Colonic mucosa (tissue), 4 donors: ENCODE results near the gene BIN1. TPM values are rescaled to one million over a fixed set of nuclear protein-coding genes. Genes with fewer than 3 reads are reported as not detected.

Experiments
- DNase-seq: peaks from one replicate; pipeline ENCODE4 v3.0.0-alpha.2; 2020
- H3K27ac ChIP-seq: fragments of 200-600 bp; one replicate; pipeline ENCODE4 v1.8.0; 2021
- H3K27me3 ChIP-seq: fragments of 200-600 bp; one replicate; pipeline ENCODE4 v1.8.0; 2021
- H3K36me3 ChIP-seq: fragments of 200-600 bp; one replicate; pipeline ENCODE4 v1.8.0; 2021
- H3K4me1 ChIP-seq: fragments of 200-600 bp; one replicate; pipeline ENCODE4 v1.8.0; 2021; ENCODE audit warnings: mild to moderate bottlenecking
- H3K4me3 ChIP-seq: fragments of 200-600 bp; one replicate; pipeline ENCODE4 v1.8.0; 2021
- H3K9ac ChIP-seq, 2 donors: one replicate each; pipeline ENCODE4 v1.7.0; 2013; ENCODE audit warnings: control low read depth in 2 of 2, low read depth in 2 of 2, low read length in 2 of 2
- H3K9me3 ChIP-seq: fragments of 200-600 bp; one replicate; pipeline ENCODE4 v1.8.0; 2021
- CTCF ChIP-seq: fragments of 200-600 bp; IDR thresholded peaks from one replicate; pipeline ENCODE4 v1.8.0; 2022; ENCODE audit warnings: antibody characterized with exemption, mild to moderate bottlenecking
- intact Hi-C: fragments of 100-400 bp; cut with DNase I; formaldehyde crosslinking; loops from one replicate; pipeline ENCODE4 v1.14.1; 2022
- total RNA-seq, 2 donors: library from RNA; stranded (reverse); fragmentation: NEBNext Ultra II Directional in 1 of 2; extraction: Animal tissue kit (Norgen Biotek cat#: 25700) in 1 of 2; gene quantifications; one replicate each; pipeline ENCODE4 v1.2.1, GENCODE V29; 2021
- donor health status: healthy.
- donor health status: DM: no; HTN: no; CAD: no.
- donor health status: DM: no; HTN: no; CAD: no.

The BIN1 gene
- total RNA-seq, 2 donors from 2014 or later, result 38.5 to 60.8 TPM

DNA sequence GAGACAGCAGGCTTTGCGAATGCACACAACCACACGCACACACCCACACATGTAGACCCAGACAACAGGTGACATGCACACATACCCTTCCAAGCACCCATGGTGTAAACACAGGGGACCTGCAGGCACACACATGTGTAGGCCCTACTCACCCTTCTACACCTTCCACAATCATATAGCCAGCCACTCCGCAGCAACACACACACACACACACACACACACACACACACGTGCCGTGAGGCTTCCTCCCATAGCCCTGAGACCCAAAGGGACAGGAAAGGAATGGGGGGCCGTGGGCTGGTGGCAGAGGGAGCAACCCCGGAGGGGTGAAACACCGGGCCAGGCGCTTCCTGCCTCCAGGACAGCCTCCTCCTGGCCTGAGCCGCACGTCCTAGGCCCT is 37.4 kb downstream of the BIN1 start:
- Histone ChIP-seq H3K9ac (no peak overlapping the region), H3K36me3 (no peaks in the 10 kb centered on the region), H3K4me1 (peaks cover 13% of the 10 kb centered on the region), H3K4me3 (no peak overlapping the region), H3K27ac (no peak overlapping the region), H3K9me3 (no peaks in the 10 kb centered on the region), H3K27me3 (no peaks in the 10 kb centered on the region)
- intact Hi-C loops, result loop anchor here (5.0 to 10.0 kb wide), 3 partner anchors 73 to 223 kb away; partner anchors contain the start of gene ERCC3
- no peak for TF ChIP-seq CTCF
- no peak for DNase-seq

DNA sequence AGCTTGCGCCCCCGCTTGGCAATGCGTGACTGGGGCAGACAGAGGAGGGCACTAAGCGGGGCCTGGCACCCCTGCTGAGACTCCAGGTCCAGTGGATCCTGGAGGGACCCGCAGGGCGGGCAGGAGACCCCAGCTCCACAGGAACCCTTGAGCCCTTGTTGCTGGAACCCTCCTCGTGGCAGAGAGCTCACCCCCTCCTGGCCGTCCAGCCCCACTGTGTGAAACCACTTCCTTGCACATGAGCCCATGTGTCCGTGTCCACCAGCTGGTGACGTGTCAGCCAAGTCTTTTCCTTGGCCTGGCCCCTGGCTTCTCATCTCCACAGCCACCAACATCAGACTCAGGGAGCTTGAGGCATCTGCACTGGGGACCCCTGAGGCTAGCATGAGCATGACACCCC is 38.0 kb downstream of the BIN1 start:
- no peaks in the 10 kb centered on the region for H3K9me3 ChIP-seq
- DNase-seq, result no peak
- no peak overlapping the region for H3K9ac ChIP-seq
- no peak for TF ChIP-seq CTCF
- no peak overlapping the region for H3K27ac ChIP-seq
- intact Hi-C loops, result loop anchor here (5.0 to 10.0 kb wide), 3 partner anchors 73 to 223 kb away; partner anchors contain the start of gene ERCC3
- H3K27me3 ChIP-seq, result no peaks in the 10 kb centered on the region
- H3K4me3 ChIP-seq, result no peak overlapping the region
- no peaks in the 10 kb centered on the region for H3K36me3 ChIP-seq
- peaks cover 16% of the 10 kb centered on the region for H3K4me1 ChIP-seq

DNA sequence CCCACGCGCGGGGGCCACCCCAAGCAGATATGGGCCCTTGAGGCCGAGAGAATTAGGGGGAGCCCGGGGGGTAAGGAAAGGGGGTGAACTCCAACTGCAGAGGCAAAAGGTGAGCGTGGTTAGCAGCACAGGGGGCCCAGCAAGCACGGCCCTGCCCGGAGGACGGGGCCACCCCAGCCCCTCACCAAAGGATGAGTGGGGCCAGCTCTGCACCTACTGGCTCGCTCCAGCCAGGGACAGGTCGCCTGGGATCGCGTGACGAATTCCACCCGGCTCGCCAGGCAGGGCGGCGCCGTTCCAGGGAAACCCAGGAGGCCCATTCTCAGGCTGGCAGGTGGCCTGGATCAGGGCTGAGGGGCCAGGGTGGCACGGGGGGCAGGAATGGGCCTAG is 38.6 kb downstream of the BIN1 start:
- H3K27ac ChIP-seq, result no peak overlapping the region
- H3K4me1 ChIP-seq, result peaks cover 16% of the 10 kb centered on the region
- intact Hi-C loops, result loop anchor here (5.0 to 10.0 kb wide), 3 partner anchors 74 to 224 kb away; partner anchors contain the start of gene ERCC3
- no peak for DNase-seq
- no peak for TF ChIP-seq CTCF
- H3K9me3 ChIP-seq, result no peaks in the 10 kb centered on the region
- no peak overlapping the region for H3K4me3 ChIP-seq
- no peaks in the 10 kb centered on the region for H3K36me3 ChIP-seq
- no peaks in the 10 kb centered on the region for H3K27me3 ChIP-seq
- no peak overlapping the region for H3K9ac ChIP-seq

DNA sequence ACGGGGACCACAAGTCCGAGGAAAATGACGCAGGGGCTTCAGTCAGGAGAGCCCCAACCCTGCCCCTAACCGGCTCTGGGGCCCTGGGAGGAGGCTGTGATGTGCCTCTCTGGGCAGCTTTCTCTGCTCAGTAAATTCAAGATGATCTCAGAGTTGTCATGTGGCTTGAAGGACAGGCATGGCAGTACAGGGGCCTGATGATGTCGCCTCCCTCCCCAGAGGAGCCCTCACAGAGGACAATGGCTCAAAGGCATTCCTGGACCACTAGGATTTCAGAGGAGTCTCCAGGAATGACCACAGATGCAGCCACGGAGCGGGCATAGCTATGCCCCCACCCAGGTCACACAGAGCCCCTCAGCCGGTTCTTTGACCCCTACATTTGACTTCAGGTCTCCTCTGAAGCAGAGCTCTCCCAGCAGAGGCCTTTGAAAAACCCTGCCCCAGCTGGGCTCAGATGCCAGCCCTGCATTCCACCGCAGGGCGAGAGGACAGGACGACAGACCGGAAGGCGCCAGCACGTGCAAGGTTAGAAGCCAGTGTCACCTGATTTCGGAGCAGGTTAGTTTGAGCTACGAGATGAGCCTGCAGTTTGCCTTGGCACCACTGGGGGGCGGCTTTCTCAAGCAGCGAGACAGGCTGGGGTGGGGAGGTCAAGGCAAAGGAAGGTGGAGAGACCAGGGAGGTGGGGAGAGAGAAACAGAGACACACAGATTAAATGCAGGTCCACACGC is 39.2 kb downstream of the BIN1 start:
- peak; percentile 88 for DNase-seq
- Histone ChIP-seq H3K9me3 (no peaks in the 10 kb centered on the region), H3K27ac (no peak overlapping the region), H3K4me3 (no peak overlapping the region), H3K9ac (no peak overlapping the region), H3K36me3 (no peaks in the 10 kb centered on the region), H3K27me3 (no peaks in the 10 kb centered on the region), H3K4me1 (peaks cover 16% of the 10 kb centered on the region)
- intact Hi-C loops, result loop anchor here (5.0 to 10.0 kb wide), 3 partner anchors 75 to 225 kb away; partner anchors contain the start of gene ERCC3
- TF ChIP-seq CTCF, result peak; percentile 68

DNA sequence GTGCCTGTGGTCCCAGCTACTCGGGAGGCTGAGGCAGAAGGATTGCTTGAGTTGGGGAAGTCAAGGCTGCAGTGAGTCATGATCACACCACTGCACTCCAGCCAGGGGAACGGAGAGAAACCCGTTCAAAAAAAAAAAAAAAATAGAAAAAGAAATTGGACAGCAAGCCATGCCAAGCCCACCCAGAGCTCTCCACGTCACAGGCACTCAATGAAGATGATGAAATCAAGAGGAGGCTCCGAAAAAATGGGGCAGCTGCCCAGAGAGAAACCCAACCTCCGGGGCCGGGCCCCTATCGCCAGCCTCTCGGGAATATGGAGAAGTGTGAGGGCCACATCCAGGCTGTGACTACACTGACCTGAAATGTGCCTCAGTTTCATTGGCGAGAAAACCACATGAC is 40.0 kb downstream of the BIN1 start:
- Histone ChIP-seq H3K27ac (no peak overlapping the region), H3K4me1 (peaks cover 16% of the 10 kb centered on the region), H3K9ac (no peak overlapping the region), H3K36me3 (no peaks in the 10 kb centered on the region), H3K27me3 (no peaks in the 10 kb centered on the region), H3K4me3 (no peak overlapping the region), H3K9me3 (no peaks in the 10 kb centered on the region)
- peak; percentile 46 for DNase-seq
- intact Hi-C loops, result loop anchor here (5.0 to 10.0 kb wide), 3 partner anchors 75 to 225 kb away; partner anchors contain the start of gene ERCC3
- no peak for TF ChIP-seq CTCF
